Skeletal muscle satellite cell (primary cell): ENCODE results near the gene PPFIA2.

Source experiments
- H3K27me3 ChIP-seq: 2 replicates; pipeline ENCODE4 v1.7.0; 2013; ENCODE audit warnings: low read length; ENCODE audit not compliant: control insufficient read depth, insufficient read depth
- H3K36me3 ChIP-seq: 2 replicates; pipeline ENCODE4 v1.7.0; 2013; ENCODE audit warnings: mild to moderate bottlenecking, control low read depth, low read length; ENCODE audit not compliant: insufficient read depth
- H3K4me1 ChIP-seq: 2 replicates; pipeline ENCODE4 v1.7.0; 2013; ENCODE audit warnings: low read length; ENCODE audit not compliant: control insufficient read depth, insufficient read depth
- H3K4me2 ChIP-seq: 2 replicates; pipeline ENCODE4 v1.7.0; 2013; ENCODE audit warnings: mild to moderate bottlenecking, low read length
- H3K4me3 ChIP-seq: 2 replicates; pipeline ENCODE4 v1.7.0; 2013; ENCODE audit warnings: low read length
- H3K9ac ChIP-seq: 2 replicates; pipeline ENCODE4 v1.7.0; 2013; ENCODE audit warnings: mild to moderate bottlenecking, low read depth, low read length, moderate library complexity
- H3K9me3 ChIP-seq: replicated peaks from 2 replicates; pipeline ENCODE4 v1.7.0; 2013; ENCODE audit warnings: mild to moderate bottlenecking, control low read depth, low read length

Gene PPFIA2

GRCh38 chr12:81375969-81376368 lies 383.2 kb downstream of the PPFIA2 start:
- Histone ChIP-seq H3K4me3 (no peak overlapping the region), H3K9ac (no peak overlapping the region), H3K4me2 (no peak overlapping the region), H3K4me1 (no peaks in the 10 kb centered on the region), H3K27me3 (no peaks in the 10 kb centered on the region), H3K9me3 (no peaks in the 10 kb centered on the region), H3K36me3 (no peaks in the 10 kb centered on the region)

GRCh38 chr12:81370456-81370855 lies 388.7 kb downstream of the PPFIA2 start:
- H3K4me2 ChIP-seq: no peak overlapping the region
- no peaks in the 10 kb centered on the region for H3K9me3 ChIP-seq
- no peak overlapping the region for H3K4me3 ChIP-seq
- no peak overlapping the region for H3K9ac ChIP-seq
- no peaks in the 10 kb centered on the region for H3K27me3 ChIP-seq
- H3K36me3 ChIP-seq: no peaks in the 10 kb centered on the region
- H3K4me1 ChIP-seq: no peaks in the 10 kb centered on the region

GRCh38 chr12:81369175-81369574 lies 390.0 kb downstream of the PPFIA2 start:
- Histone ChIP-seq H3K4me3 (no peak overlapping the region), H3K9me3 (no peaks in the 10 kb centered on the region), H3K36me3 (no peaks in the 10 kb centered on the region), H3K4me1 (no peaks in the 10 kb centered on the region), H3K9ac (no peak overlapping the region), H3K4me2 (no peak overlapping the region), H3K27me3 (no peaks in the 10 kb centered on the region)

GRCh38 chr12:81365284-81365683 lies 393.9 kb downstream of the PPFIA2 start:
- Histone ChIP-seq H3K9ac (no peak overlapping the region), H3K36me3 (no peaks in the 10 kb centered on the region), H3K4me3 (no peak overlapping the region), H3K27me3 (no peaks in the 10 kb centered on the region), H3K4me1 (no peaks in the 10 kb centered on the region), H3K4me2 (no peak overlapping the region), H3K9me3 (no peaks in the 10 kb centered on the region)

DNA sequence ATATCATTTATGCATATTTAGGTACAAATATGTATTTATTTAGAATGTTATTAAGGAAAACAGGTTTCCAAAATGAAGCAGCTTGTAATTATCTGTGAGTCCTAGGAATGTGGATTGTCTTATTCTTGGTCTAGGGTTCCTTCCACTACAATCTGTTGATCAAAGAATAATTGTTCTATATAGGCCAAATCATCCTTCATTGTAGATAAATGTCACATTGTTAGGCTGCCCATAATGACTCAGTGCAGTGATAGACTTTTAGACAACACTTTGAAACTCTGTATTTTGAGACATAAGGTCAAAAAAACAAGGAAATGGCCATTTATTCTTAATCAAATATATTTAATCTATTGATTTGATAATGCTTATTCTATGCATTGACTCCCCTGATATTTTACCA lies 398.2 kb downstream of the PPFIA2 start:
- H3K4me3 ChIP-seq: no peak overlapping the region

GRCh38 chr12:81359736-81360135 lies 399.4 kb downstream of the PPFIA2 start:
- Histone ChIP-seq H3K36me3 (no peaks in the 10 kb centered on the region), H3K27me3 (no peaks in the 10 kb centered on the region), H3K4me2 (no peak overlapping the region), H3K4me3 (no peak overlapping the region), H3K9ac (no peak overlapping the region), H3K9me3 (no peaks in the 10 kb centered on the region), H3K4me1 (no peaks in the 10 kb centered on the region)

More for the DNA sequence above, 398.2 kb downstream of the PPFIA2 start:
- no peaks in the 10 kb centered on the region for H3K9me3 ChIP-seq
- no peaks in the 10 kb centered on the region for H3K27me3 ChIP-seq
- no peak overlapping the region for H3K9ac ChIP-seq
- H3K4me2 ChIP-seq: no peak overlapping the region
- no peaks in the 10 kb centered on the region for H3K36me3 ChIP-seq
- H3K4me1 ChIP-seq: no peaks in the 10 kb centered on the region

- H3K9ac ChIP-seq: no peak overlapping the region
- H3K27me3 ChIP-seq: no peaks in the 10 kb centered on the region
- H3K36me3 ChIP-seq: no peaks in the 10 kb centered on the region
- H3K4me2 ChIP-seq: no peak overlapping the region
- H3K4me1 ChIP-seq: no peaks in the 10 kb centered on the region
- H3K4me3 ChIP-seq: no peak overlapping the region
- no peaks in the 10 kb centered on the region for H3K9me3 ChIP-seq
Measured at GRCh38 chr12:81354327-81354932, 404.7 kb downstream of the PPFIA2 start.

GRCh38 chr12:81350309-81350708 lies 408.8 kb downstream of the PPFIA2 start:
- H3K27me3 ChIP-seq: no peaks in the 10 kb centered on the region
- no peaks in the 10 kb centered on the region for H3K4me1 ChIP-seq
- no peaks in the 10 kb centered on the region for H3K36me3 ChIP-seq
- H3K9me3 ChIP-seq: no peaks in the 10 kb centered on the region
- no peak overlapping the region for H3K9ac ChIP-seq
- no peak overlapping the region for H3K4me2 ChIP-seq
- no peak overlapping the region for H3K4me3 ChIP-seq

DNA sequence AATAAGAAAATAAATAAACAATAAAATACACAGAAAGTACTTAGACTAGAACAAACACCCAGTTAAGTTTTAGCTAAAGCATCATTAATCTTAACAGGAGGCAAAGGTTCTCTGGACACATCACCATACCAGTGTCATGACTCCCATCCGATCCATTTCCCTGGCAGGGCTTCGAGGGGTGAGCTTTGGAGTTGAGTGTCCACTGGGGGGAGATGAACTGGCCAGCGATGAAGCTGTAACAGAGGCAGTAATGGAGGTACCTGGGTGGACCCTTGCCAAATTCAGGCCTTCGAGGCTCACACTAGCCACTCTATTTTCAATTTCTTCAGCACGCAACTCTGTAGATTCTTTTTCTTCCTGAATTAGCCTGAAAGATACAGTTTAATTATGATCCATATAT lies 411.7 kb downstream of the PPFIA2 start:
- H3K27me3 ChIP-seq: no peaks in the 10 kb centered on the region
- no peak overlapping the region for H3K9ac ChIP-seq
- H3K36me3 ChIP-seq: no peaks in the 10 kb centered on the region
- no peaks in the 10 kb centered on the region for H3K4me1 ChIP-seq
- H3K4me3 ChIP-seq: no peak overlapping the region
- H3K9me3 ChIP-seq: no peaks in the 10 kb centered on the region
- H3K4me2 ChIP-seq: no peak overlapping the region

DNA sequence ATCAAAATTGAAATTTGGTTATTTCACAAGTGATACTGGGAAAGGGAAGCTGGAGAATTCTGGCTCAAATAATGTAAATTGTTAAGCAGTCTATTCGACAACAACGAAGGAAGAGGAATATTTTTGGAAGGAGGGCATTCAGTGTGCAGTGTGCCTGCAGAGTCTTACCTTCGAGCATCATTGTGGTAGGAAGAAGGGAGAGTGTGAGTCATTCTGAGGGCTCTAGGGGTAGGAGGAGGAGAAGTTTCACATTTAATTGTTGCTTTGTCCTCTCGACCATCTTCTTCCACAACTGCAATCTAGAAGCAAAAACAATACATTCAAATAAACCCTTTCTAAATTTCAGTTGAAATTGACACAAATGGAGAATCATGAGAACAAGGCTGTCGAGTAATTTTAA lies 418.2 kb downstream of the PPFIA2 start:
- Histone ChIP-seq H3K4me3 (no peak overlapping the region), H3K4me2 (no peak overlapping the region), H3K36me3 (no peaks in the 10 kb centered on the region), H3K27me3 (no peaks in the 10 kb centered on the region), H3K9me3 (no peaks in the 10 kb centered on the region), H3K4me1 (no peaks in the 10 kb centered on the region), H3K9ac (no peak overlapping the region)

DNA sequence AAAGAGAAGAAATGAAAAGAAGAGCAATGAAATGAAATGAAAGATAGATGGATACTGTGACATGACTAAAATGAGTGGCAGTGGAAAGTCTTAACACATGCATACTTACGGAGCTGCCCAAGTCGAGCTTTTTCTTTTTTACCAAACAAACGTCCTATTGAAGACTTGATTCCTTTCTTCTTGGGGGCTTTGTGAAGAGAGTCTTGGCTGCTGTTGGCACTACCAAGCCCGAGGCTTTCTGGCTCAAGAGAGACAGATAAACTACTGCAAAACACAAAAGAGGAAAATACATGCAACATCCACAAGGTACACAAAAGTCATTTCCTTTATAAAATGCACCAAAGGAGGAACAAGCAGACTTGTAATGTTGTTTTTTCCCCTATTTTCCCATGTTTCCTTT lies 420.1 kb downstream of the PPFIA2 start:
- Histone ChIP-seq H3K9ac (no peak overlapping the region), H3K4me2 (no peak overlapping the region), H3K36me3 (no peaks in the 10 kb centered on the region), H3K9me3 (no peaks in the 10 kb centered on the region), H3K4me1 (no peaks in the 10 kb centered on the region), H3K27me3 (no peaks in the 10 kb centered on the region), H3K4me3 (no peak overlapping the region)

GRCh38 chr12:81337886-81338285 lies 421.3 kb downstream of the PPFIA2 start:
- Histone ChIP-seq H3K9ac (no peak overlapping the region), H3K27me3 (no peaks in the 10 kb centered on the region), H3K4me3 (no peak overlapping the region), H3K36me3 (no peaks in the 10 kb centered on the region), H3K4me2 (no peak overlapping the region), H3K4me1 (no peaks in the 10 kb centered on the region), H3K9me3 (no peaks in the 10 kb centered on the region)
